Loucy (cell line): Measurements from ENCODE around the gene MAPT.

ENCODE experiments used
- CTCF ChIP-seq: fragments of 200-600 bp; sonication (generic); conservative IDR thresholded peaks from 2 replicates; pipeline ENCODE4 v1.5.1; 2014; ENCODE audit warnings: mild to moderate bottlenecking, antibody characterized with exemption, low read length
- EZH2phosphoT487 ChIP-seq: fragments of 200-600 bp; IDR thresholded peaks from 2 replicates; pipeline ENCODE4 v1.6.1; 2018; ENCODE audit warnings: antibody characterized with exemption, mild to moderate bottlenecking, moderate library complexity, borderline replicate concordance

- TF ChIP-seq CTCF (no peak), EZH2phosphoT487 (no peak)
Observed at GRCh38 chr17:46030752-46031151, 136.4 kb downstream of the MAPT start.
